Ovary (tissue), 3 donors: Measurements from ENCODE around the gene CEMIP.

Experiments
- CTCF ChIP-seq, 3 donors: fragments of 450-650 bp in 2 of 3; fragments of 200-600 bp in 1 of 3; IDR thresholded peaks; one replicate each; pipeline versions ENCODE4 v1.5.1 to v1.8.0; 2016 to 2022; ENCODE audit warnings: antibody characterized with exemption in 3 of 3, mild to moderate bottlenecking in 1 of 3
- EP300 ChIP-seq: sonication (generic); formaldehyde crosslinking; IDR thresholded peaks from one replicate; pipeline ENCODE4 v1.6.1; 2017; ENCODE audit warnings: antibody characterized with exemption
- POLR2A ChIP-seq: fragments of 450-650 bp; IDR thresholded peaks from one replicate; pipeline ENCODE4 v1.6.1; 2017; ENCODE audit warnings: antibody characterized with exemption, mild to moderate bottlenecking, moderate library complexity
- donor health status: DM: no; HTN: no; CAD: no.

GRCh38 chr15:80785335-80785734, 6.2 kb downstream of the CEMIP start:
- TF ChIP-seq EP300, result no peak
- no peak for TF ChIP-seq CTCF (IDR thresholded peaks at IDR 0.05)
- TF ChIP-seq POLR2A, result no peak
